Islet precursor cell (in vitro differentiated cells): Measurements from ENCODE around the gene PTPRK.

ENCODE experiments used
- DNase-seq: peaks from one replicate; pipeline ENCODE4 v3.0.0-alpha.2; 2018

PTPRK gene

GRCh38 chr6:128376952-128377503, 143.4 kb downstream of the PTPRK start:
- no peak for DNase-seq

- no peak for DNase-seq
Measured at GRCh38 chr6:128371136-128371535, 149.3 kb downstream of the PTPRK start.

- no peak for DNase-seq
Measured at GRCh38 chr6:128370072-128370471, 150.3 kb downstream of the PTPRK start.

- DNase-seq: no peak
Measured at GRCh38 chr6:128368213-128368944, 152.0 kb downstream of the PTPRK start.

GRCh38 chr6:128367437-128367836, 153.0 kb downstream of the PTPRK start:
- no peak for DNase-seq

GRCh38 chr6:128365520-128366160, 154.8 kb downstream of the PTPRK start:
- no peak for DNase-seq

- DNase-seq: no peak
Measured at GRCh38 chr6:128364766-128365519, 155.5 kb downstream of the PTPRK start.

GRCh38 chr6:128363020-128363813, 157.2 kb downstream of the PTPRK start:
- no peak for DNase-seq

- no peak for DNase-seq
Measured at GRCh38 chr6:128361378-128361777, 159.0 kb downstream of the PTPRK start.

- no peak for DNase-seq
Measured at GRCh38 chr6:128358244-128358776, 162.1 kb downstream of the PTPRK start.

- no peak for DNase-seq
Measured at GRCh38 chr6:128357392-128358130, 162.8 kb downstream of the PTPRK start.

- no peak for DNase-seq
Measured at GRCh38 chr6:128352366-128352765, 168.0 kb downstream of the PTPRK start.

GRCh38 chr6:128351255-128351514, 169.2 kb downstream of the PTPRK start:
- DNase-seq: no peak

GRCh38 chr6:128350416-128351254, 169.8 kb downstream of the PTPRK start:
- no peak for DNase-seq

GRCh38 chr6:128347123-128347522, 173.3 kb downstream of the PTPRK start:
- no peak for DNase-seq

GRCh38 chr6:128346569-128346968, 173.8 kb downstream of the PTPRK start:
- no peak for DNase-seq

- no peak for DNase-seq
Measured at GRCh38 chr6:128345278-128345677, 175.1 kb downstream of the PTPRK start.

- no peak for DNase-seq
Measured at GRCh38 chr6:128343706-128344105, 176.7 kb downstream of the PTPRK start.

GRCh38 chr6:128339635-128340450, 180.6 kb downstream of the PTPRK start:
- DNase-seq: no peak

- no peak for DNase-seq
Measured at GRCh38 chr6:128337619-128338018, 182.8 kb downstream of the PTPRK start.
